K562 (cell line): ENCODE data around the gene JMJD1C. TPM values are rescaled to one million over a fixed set of nuclear protein-coding genes. Genes with fewer than 3 reads are reported as not detected.

Experiments
- CBX1 ChIP-seq: sonication (generic); IDR thresholded peaks from 2 replicates; pipeline ENCODE4 v1.6.1; 2016; ENCODE audit warnings: antibody characterized with exemption, low read depth, mild to moderate bottlenecking
- KDM1A ChIP-seq, 2 experiments: fragments of 450-650 bp; IDR thresholded peaks; 2 replicates each; pipeline ENCODE4 v1.6.1; 2016; ENCODE audit warnings: mild to moderate bottlenecking in 2 of 2
- MYBL2 ChIP-seq, 2 experiments: fragments of 450-650 bp in 1 of 2; sonication (generic) in 1 of 2; formaldehyde crosslinking in 1 of 2; IDR thresholded peaks; 2 replicates each; pipeline versions ENCODE4 v1.6.1 to v1.8.1; 2017 to 2022; ENCODE audit warnings: borderline replicate concordance in 1 of 2, inconsistent platforms in 1 of 2, low read depth in 1 of 2, mild to moderate bottlenecking in 1 of 2, missing genetic modification reagents in 1 of 2, moderate library complexity in 1 of 2
- NFYB ChIP-seq: IDR thresholded peaks from 2 replicates; pipeline ENCODE4 v1.6.1; 2011; ENCODE audit warnings: mild to moderate bottlenecking, moderate library complexity; ENCODE audit not compliant: insufficient read length; ENCODE audit errors: extremely low read depth
- RFX1 ChIP-seq: fragments of 450-650 bp; IDR thresholded peaks from 2 replicates; pipeline ENCODE4 v1.6.1; 2016; ENCODE audit warnings: mild to moderate bottlenecking, moderate library complexity
- SMARCA5 ChIP-seq: fragments of 450-650 bp; IDR thresholded peaks from 2 replicates; pipeline ENCODE4 v1.6.1; 2016
- ZBED1 ChIP-seq: IDR thresholded peaks from 2 replicates; pipeline ENCODE4 v1.6.1; 2014
- ZNF12 ChIP-seq: sonication (generic); formaldehyde crosslinking; IDR thresholded peaks from 2 replicates; pipeline ENCODE4 v1.4.0; 2020; ENCODE audit warnings: mild to moderate bottlenecking, missing genetic modification reagents
- ZNF121 ChIP-seq: sonication (generic); formaldehyde crosslinking; conservative IDR thresholded peaks from 2 replicates; pipeline ENCODE4 v1.8.0; 2022; ENCODE audit warnings: missing genetic modification reagents
- ZNF146 ChIP-seq: IDR thresholded peaks from one replicate; pipeline ENCODE4 v1.6.1; 2018; ENCODE audit warnings: missing compliant biosample characterization; ENCODE audit not compliant: unreplicated experiment
- ZNF239 ChIP-seq: fragments of 250-450 bp; sonication (Bioruptor Pico); IDR thresholded peaks from 2 replicates; pipeline ENCODE4 v1.4.0; 2020; ENCODE audit warnings: mild to moderate bottlenecking
- ZNF253 ChIP-seq: fragments of 250-450 bp; sonication (Bioruptor Pico); conservative IDR thresholded peaks from 2 replicates; pipeline ENCODE4 v1.6.1; 2021; ENCODE audit warnings: mild to moderate bottlenecking
- polyA plus RNA-seq, 8 experiments: library from polyadenylated mRNA; depleted of rRNA in 4 of 8; stranded (reverse) in 5 of 8; unstranded in 3 of 8; fragments of >200 nt; fragmentation: Nextera tagmentation in 2 of 8; fragmentation: Illumina TruSeq in 1 of 8; extraction: Ambion mirVana in 2 of 8; extraction: Trizol in 1 of 8; gene quantifications; 2 replicates each; pipeline versions ENCODE4 v1.2.1 to v1.2.3, GENCODE V29; 2011 to 2014; ENCODE audit warnings: inconsistent platforms in 1 of 8, missing spikeins in 1 of 8
- total RNA-seq, 7 experiments: library from RNA; depleted of rRNA in 6 of 7; stranded (reverse); fragments of >200 nt in 6 of 7; fragmentation: Illumina TruSeq in 2 of 7; extraction: Trizol in 2 of 7; gene quantifications; 2 replicates each; pipeline versions ENCODE4 v1.2.1 to v1.2.3, GENCODE V29; 2011 to 2021; ENCODE audit warnings: low replicate concordance in 1 of 7
- TF ChIP-seq, protein P1 (sequence below): sonication (generic); formaldehyde crosslinking; IDR thresholded peaks from 2 replicates; pipeline ENCODE4 v1.8.1; 2023; ENCODE audit warnings: mild to moderate bottlenecking, missing genetic modification reagents, moderate library complexity
- TF ChIP-seq, protein P2 (sequence below): fragments of 450-650 bp; IDR thresholded peaks from 2 replicates; pipeline ENCODE4 v1.7.0; 2016; ENCODE audit warnings: borderline replicate concordance
- TF ChIP-seq, protein P3 (sequence below): fragments of 450-650 bp; formaldehyde crosslinking; IDR thresholded peaks from 2 replicates; pipeline ENCODE4 v1.4.0; 2022; ENCODE audit warnings: mild to moderate bottlenecking, moderate library complexity
- TF ChIP-seq, protein P4 (sequence below): fragments of 450-650 bp; IDR thresholded peaks from 2 replicates; pipeline ENCODE4 v1.6.1; 2014; ENCODE audit warnings: low read depth, mild to moderate bottlenecking, moderate library complexity, borderline replicate concordance
- TF ChIP-seq, protein P5 (sequence below), 2 experiments: fragments of 450-650 bp in 1 of 2; sonication (generic) in 1 of 2; formaldehyde crosslinking in 1 of 2; IDR thresholded peaks in 1 of 2; conservative IDR thresholded peaks in 1 of 2; 2 replicates each; pipeline versions ENCODE4 v1.6.1 to v1.8.1; 2016 to 2023; ENCODE audit warnings: mild to moderate bottlenecking in 2 of 2, moderate library complexity in 2 of 2, inconsistent platforms in 1 of 2, missing genetic modification reagents in 1 of 2
- TF ChIP-seq, protein P6 (sequence below), 2 experiments: fragments of 200-800 bp in 1 of 2; sonication (Bioruptor generic) in 1 of 2; sonication (generic) in 1 of 2; formaldehyde crosslinking in 1 of 2; IDR thresholded peaks in 1 of 2; conservative IDR thresholded peaks in 1 of 2; 2 replicates each; pipeline versions ENCODE4 v1.5.0 to v1.6.1; 2016 to 2020; ENCODE audit warnings: missing compliant biosample characterization in 1 of 2, missing genetic modification characterization in 1 of 2, missing genetic modification reagents in 1 of 2

Gene JMJD1C
- total and polyA plus RNA-seq, 9 of the 15 experiments (the other 6 are each of a cell fraction or from before 2014, with no cell fraction given) = 25.3 to 68.0 (median 47.2) TPM

DNA sequence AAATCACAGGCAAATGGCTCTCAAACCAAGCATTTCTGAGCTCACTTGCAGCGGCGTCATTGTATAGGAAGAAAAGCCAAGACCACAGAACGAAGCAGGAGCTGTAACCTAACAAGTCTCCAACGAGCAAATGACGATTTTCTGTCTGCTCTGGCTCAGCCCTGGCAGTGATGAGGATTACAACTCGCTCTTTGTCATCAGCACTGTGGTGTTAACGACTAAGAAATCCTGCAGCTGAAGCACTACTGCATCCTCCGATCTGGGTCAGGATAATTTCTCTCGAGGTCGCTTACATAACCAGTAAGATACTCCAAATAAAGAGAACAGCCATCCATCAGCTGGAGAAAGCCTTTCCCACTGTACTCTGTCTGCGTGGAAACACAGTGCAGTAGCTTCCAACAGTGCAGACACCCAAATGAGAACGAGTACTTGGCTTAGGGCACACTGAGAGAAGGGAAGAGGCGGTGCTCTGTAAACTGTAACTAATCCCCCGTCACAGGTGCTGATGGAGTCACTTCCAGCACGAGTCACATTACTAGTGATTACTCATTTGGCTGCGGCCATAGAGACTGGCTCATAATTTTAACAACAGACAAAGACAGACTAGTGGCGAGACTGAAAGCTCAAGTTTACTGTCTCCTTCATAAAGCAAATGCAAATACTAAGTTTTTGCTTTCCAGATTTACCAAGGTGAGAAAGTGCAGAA lies 196.8 kb downstream of the JMJD1C start (continued):
- TF ChIP-seq RFX1 = peak; percentile 64
- no peak for TF ChIP-seq ZNF121
- TF ChIP-seq, protein P1, sequence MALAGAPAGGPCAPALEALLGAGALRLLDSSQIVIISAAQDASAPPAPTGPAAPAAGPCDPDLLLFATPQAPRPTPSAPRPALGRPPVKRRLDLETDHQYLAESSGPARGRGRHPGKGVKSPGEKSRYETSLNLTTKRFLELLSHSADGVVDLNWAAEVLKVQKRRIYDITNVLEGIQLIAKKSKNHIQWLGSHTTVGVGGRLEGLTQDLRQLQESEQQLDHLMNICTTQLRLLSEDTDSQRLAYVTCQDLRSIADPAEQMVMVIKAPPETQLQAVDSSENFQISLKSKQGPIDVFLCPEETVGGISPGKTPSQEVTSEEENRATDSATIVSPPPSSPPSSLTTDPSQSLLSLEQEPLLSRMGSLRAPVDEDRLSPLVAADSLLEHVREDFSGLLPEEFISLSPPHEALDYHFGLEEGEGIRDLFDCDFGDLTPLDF = 0 out of 2 replicates have a peak, but pooled peaks have one; percentile 32
- peak; percentile 76; the same call in 1 of the 2 replicates for TF ChIP-seq ZNF12 (CRISPR knock-in tag)
- TF ChIP-seq, protein P2, sequence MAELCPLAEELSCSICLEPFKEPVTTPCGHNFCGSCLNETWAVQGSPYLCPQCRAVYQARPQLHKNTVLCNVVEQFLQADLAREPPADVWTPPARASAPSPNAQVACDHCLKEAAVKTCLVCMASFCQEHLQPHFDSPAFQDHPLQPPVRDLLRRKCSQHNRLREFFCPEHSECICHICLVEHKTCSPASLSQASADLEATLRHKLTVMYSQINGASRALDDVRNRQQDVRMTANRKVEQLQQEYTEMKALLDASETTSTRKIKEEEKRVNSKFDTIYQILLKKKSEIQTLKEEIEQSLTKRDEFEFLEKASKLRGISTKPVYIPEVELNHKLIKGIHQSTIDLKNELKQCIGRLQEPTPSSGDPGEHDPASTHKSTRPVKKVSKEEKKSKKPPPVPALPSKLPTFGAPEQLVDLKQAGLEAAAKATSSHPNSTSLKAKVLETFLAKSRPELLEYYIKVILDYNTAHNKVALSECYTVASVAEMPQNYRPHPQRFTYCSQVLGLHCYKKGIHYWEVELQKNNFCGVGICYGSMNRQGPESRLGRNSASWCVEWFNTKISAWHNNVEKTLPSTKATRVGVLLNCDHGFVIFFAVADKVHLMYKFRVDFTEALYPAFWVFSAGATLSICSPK = no peak
- TF ChIP-seq KDM1A (IDR thresholded peaks at IDR 0.05) = peak; percentile 51 to 65; a peak in 3 of 4 replicates
- TF ChIP-seq, protein P3, sequence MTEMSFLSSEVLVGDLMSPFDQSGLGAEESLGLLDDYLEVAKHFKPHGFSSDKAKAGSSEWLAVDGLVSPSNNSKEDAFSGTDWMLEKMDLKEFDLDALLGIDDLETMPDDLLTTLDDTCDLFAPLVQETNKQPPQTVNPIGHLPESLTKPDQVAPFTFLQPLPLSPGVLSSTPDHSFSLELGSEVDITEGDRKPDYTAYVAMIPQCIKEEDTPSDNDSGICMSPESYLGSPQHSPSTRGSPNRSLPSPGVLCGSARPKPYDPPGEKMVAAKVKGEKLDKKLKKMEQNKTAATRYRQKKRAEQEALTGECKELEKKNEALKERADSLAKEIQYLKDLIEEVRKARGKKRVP = no peak
- TF ChIP-seq SMARCA5 = no peak
- no peak for TF ChIP-seq ZNF239 (CRISPR knock-in tag)
- no peak for TF ChIP-seq NFYB
- TF ChIP-seq, protein P4, sequence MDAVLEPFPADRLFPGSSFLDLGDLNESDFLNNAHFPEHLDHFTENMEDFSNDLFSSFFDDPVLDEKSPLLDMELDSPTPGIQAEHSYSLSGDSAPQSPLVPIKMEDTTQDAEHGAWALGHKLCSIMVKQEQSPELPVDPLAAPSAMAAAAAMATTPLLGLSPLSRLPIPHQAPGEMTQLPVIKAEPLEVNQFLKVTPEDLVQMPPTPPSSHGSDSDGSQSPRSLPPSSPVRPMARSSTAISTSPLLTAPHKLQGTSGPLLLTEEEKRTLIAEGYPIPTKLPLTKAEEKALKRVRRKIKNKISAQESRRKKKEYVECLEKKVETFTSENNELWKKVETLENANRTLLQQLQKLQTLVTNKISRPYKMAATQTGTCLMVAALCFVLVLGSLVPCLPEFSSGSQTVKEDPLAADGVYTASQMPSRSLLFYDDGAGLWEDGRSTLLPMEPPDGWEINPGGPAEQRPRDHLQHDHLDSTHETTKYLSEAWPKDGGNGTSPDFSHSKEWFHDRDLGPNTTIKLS = peak; percentile 80; the same call in 1 of the 2 replicates
- no peak for TF ChIP-seq ZNF253 (CRISPR knock-in tag)
- TF ChIP-seq, protein P5, sequence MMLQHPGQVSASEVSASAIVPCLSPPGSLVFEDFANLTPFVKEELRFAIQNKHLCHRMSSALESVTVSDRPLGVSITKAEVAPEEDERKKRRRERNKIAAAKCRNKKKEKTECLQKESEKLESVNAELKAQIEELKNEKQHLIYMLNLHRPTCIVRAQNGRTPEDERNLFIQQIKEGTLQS (IDR thresholded peaks at IDR 0.05) = peak; percentile 95
- TF ChIP-seq, protein P5 (CRISPR knock-in tag; conservative IDR thresholded peaks at IDR 0.05) = peak; percentile 93
- TF ChIP-seq ZNF146 (CRISPR knock-in tag) = no peak
- peak; percentile 82; the same call in 1 of the 2 replicates for TF ChIP-seq CBX1
- TF ChIP-seq MYBL2 (IDR thresholded peaks at IDR 0.05; ENCODE audit: low read depth) = no peak
- no peak for TF ChIP-seq MYBL2 (CRISPR knock-in tag; IDR thresholded peaks at IDR 0.05; ENCODE audit: borderline replicate concordance)
- TF ChIP-seq, protein P6, sequence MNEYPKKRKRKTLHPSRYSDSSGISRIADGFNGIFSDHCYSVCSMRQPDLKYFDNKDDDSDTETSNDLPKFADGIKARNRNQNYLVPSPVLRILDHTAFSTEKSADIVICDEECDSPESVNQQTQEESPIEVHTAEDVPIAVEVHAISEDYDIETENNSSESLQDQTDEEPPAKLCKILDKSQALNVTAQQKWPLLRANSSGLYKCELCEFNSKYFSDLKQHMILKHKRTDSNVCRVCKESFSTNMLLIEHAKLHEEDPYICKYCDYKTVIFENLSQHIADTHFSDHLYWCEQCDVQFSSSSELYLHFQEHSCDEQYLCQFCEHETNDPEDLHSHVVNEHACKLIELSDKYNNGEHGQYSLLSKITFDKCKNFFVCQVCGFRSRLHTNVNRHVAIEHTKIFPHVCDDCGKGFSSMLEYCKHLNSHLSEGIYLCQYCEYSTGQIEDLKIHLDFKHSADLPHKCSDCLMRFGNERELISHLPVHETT (CRISPR knock-in tag; conservative IDR thresholded peaks at IDR 0.05 in 1 of 2, IDR thresholded peaks at IDR 0.05 in 1 of 2) = no peak
- peak; percentile 93 for TF ChIP-seq ZBED1
